HG03064 (cell line): ENCODE results near the gene LMAN1L.

ENCODE experiments used
- ATAC-seq: cut with Tn5 transposase; IDR thresholded peaks from one replicate; pipeline ENCODE4 v1.9.1; 2021; ENCODE audit warnings: low read depth; ENCODE audit not compliant: unreplicated experiment

Gene LMAN1L

DNA sequence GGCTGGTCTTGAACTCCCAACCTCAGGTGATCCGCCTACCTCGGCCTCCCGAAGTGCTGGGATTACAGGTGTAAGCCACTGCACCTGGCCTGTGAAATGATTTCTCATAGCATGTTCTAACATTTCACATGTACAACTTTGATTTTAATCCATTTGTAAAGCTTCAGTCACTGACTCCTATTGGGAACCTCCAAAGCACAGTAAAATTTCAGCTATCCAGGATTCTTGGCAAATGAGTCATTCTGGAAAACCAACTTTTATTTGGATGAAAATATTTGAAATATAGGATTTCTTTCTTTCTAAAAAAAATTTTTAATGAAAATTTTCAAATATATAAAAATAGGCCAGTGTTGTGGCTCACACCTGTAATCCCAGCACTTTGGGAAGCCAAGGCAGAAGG lies 2.7 kb upstream of the LMAN1L start:
- no peak for ATAC-seq

- ATAC-seq, result no peak
Measured at GRCh38 chr15:74815121-74815934, 2.7 kb downstream of the LMAN1L start.

GRCh38 chr15:74815961-74816360 lies 3.3 kb downstream of the LMAN1L start:
- no peak for ATAC-seq

- ATAC-seq, result no peak
Measured at GRCh38 chr15:74816624-74817369, 4.2 kb downstream of the LMAN1L start.

DNA sequence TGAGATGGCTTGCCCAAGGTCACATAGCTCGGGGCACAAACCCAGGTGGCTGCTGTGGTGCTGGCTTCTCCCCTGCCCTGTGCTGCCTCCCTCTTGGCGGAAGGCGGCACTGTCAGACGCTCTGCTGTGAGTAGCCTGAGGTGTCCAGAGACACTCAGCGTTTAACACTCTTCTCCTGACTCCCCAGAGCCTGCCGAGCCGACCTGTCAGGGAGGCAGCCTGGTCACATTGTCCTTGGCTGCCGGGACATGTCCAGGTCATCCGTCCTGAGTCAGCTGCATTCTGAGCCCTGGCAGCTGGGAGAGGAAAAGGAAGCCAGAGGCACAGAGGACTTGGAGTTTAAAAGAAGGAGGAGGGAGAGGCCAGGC lies 4.7 kb downstream of the LMAN1L start:
- ATAC-seq, result no peak

- no peak for ATAC-seq
Measured at GRCh38 chr15:74820056-74820455, 7.4 kb downstream of the LMAN1L start.

- ATAC-seq, result peak; percentile 69
Measured at GRCh38 chr15:74821091-74821789, 8.6 kb downstream of the LMAN1L start.

- no peak for ATAC-seq
Measured at GRCh38 chr15:74821790-74822158, 9.1 kb downstream of the LMAN1L start.

- no peak for ATAC-seq
Measured at GRCh38 chr15:74822233-74822632, 9.6 kb downstream of the LMAN1L start.

- ATAC-seq, result no peak
Measured at GRCh38 chr15:74823324-74823723, 10.7 kb downstream of the LMAN1L start.

DNA sequence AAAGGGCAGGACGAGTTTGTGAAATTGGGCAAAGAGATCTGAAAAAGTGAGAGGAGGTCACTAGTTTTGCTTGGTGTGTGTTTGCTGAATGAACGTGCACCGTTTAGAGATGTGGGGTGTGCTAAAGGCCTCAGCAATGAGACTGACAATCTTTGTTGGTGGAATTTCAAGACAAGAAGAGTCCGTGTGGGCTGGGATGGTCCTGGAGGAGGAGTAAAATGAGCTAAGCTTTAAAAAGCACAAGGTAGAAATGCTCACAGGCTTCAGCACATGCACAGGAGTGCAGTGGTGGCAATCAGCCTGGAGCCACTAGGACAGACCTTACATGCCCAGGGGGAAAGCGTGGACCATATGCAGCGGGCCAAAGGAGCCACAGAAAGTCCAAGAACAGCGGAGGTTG lies 12.3 kb downstream of the LMAN1L start:
- no peak for ATAC-seq

GRCh38 chr15:74825866-74826265 lies 13.2 kb downstream of the LMAN1L start:
- ATAC-seq, result no peak

- ATAC-seq, result no peak
Measured at GRCh38 chr15:74826364-74826819, 13.8 kb downstream of the LMAN1L start, which contains the start of gene CPLX3. Gene CPLX3 (plus strand): TSS chr15:74826627. CDS start chr15:74826704, 77 bp downstream.

DNA sequence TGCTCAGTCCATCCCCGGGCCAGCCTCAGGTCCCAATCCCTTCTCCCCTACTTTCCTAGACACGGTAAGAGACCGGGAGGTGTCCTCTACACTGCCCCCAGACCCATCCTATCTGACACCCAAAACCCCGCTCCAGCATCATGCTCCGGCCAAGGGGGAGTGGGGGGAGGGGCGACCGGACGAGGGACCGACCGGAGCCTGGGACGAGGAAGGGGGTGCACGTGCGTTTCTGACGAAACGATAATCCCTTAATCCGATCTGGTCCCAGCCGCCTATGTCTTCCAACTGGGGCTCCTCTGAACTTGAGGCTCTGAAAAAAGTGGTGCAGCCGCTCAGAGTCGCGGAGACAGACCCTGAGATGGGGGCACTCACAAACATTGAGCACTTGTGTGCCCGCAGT lies 14.3 kb downstream of the LMAN1L start:
- no peak for ATAC-seq

DNA sequence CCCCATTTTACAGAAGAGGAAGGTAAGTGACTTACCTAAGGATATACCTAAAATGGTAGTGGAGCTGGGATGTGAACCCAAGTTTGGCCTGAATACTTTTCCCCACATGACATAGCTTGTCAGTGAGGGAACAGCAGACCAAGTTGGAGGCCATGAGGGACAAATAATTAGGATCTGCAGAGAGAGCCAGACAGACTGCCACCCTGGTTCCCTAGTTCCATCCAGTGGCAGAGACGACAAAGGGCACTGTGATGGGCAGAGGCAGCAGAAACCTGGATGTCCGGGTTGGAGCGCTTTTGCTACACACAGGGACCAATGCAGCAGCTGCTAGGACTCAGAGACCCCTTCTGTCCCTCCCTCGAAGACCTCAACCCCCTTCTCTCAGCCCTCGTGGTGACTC lies 15.0 kb downstream of the LMAN1L start:
- no peak for ATAC-seq

DNA sequence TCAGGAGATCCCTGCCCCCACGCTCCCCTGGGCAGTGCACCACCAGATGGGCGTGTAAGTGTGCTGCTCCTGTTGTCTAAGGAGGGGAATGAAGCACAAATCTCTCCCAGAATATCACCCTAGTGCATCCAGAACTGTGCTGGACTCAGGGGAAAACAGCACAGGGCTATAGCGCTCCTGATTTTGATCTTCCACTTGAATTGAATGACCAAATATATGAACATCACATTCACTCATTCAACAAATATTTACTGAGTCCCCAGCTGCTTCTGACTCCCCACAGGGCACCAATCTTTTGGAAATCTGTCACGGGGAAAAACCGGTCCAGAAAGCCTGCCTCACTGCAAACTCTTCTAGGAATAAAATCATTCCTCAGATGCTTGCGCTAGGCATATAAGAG lies 16.2 kb downstream of the LMAN1L start:
- ATAC-seq, result no peak

DNA sequence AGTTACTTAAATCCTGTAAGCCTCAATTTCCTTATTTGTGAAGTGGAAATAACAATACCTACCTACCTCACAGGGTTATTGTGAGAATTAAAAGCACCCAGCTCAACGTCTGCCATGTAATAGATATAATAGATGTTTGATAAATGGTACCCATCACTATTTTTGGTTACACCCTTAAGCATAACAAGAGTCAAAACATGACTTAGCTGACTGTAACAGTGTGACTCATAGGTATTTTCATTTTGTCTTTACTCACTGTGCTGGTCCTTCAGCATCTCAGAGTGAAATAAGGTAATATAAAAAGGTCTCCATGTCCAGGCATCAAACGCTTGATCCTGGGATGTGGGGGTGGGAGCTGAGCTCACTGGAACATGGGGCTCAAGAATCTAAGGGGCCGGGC lies 16.9 kb downstream of the LMAN1L start:
- no peak for ATAC-seq

- ATAC-seq, result no peak
Measured at GRCh38 chr15:74829991-74830390, 17.4 kb downstream of the LMAN1L start.

DNA sequence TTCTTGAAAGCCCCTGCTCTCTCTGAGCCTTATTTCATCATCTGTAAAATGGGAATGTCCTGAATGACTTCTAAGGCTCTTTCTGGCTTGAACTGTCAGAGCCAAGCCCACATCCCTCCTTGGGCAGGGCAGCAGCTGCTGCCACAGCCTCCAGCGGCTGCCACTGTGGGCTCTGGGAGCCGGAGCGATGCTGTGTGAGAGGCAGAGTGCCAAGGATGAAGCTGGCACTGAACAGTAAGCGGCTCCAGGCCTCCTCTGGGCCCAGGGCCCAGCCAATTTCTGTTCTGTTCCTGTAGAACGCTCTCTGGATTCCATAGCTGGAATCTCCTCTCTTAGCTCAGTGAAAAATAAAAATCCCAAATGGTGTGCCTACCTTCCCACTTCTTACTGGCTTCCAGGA lies 18.2 kb downstream of the LMAN1L start:
- no peak for ATAC-seq

DNA sequence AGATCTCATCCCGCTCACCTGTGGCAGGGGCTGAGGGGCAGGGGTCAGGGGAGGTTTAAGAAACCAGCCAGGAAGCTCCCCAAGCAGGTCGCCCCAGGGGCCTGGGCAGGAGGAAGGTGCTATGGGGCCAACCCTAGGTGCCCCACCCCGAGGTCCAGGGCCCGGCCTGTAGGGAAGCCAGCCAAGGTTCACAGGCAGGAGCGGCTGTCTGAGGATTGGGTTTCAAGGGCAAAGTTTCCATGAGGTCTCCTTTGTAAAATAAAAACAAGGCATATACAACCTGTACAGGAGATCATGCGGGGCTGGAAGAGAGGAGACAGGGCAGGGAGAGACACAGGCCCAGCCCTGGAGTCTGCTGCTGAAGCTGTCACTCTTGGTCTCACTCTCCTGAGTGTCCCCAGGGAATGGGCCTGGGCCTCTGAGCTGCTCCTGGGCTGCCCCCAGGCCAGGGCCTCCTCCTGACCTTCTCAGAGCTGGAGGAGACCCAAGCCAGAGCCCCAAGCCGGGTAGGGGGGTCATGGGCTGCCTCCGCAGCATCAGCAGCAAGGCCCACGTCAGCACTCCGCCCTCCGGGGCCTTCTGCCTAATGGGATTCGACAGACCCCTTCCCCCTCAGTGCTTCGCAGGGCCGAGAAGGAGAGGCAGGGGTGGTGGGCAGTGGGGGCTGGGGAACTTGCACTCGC lies 19.3 kb downstream of the LMAN1L start:
- no peak for ATAC-seq

DNA sequence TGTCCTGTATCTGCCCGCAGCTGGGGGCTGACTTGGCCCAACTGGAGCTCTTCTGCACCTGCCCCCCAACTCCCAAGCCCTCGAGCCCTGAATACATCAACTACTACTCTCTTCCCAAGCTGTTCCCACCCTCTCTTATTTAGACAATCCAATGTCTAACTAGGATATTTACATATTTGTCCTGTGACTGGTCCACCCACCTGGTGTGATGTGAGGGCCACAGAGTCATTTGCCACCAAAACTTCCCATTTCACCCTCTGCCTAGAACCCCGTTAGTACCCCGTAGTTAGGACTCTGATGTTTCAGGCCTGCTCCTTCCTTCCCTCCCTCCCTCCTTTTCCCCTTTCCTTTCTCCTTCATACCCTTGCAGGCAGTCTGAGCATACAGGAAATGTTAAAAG lies 20.2 kb downstream of the LMAN1L start:
- ATAC-seq, result no peak
